SK-N-SH (cell line): ENCODE measurements around the gene PNKD. TPM values are rescaled to one million over a fixed set of nuclear protein-coding genes. Genes with fewer than 3 reads are reported as not detected.

ENCODE experiments used
- CTCF ChIA-PET: fragments of 300-600, 350-600 bp; formaldehyde crosslinking; extraction: SDS; loops from one replicate; lab custom pipeline; 2021; lab: Yijun Ruan, JAX
- POLR2A ChIA-PET: fragments of 350-600 bp; sonication (Branson Sonifier 250); formaldehyde crosslinking; extraction: SDS; loops from one replicate; lab custom pipeline; 2020; ENCODE audit warnings: antibody characterized with exemption, inconsistent platforms; lab: Yijun Ruan, JAX
- DNase-seq: peaks from one replicate; pipeline ENCODE4 v3.0.0; 2012
- H2AFZ ChIP-seq: fragments of 200-600 bp; sonication (generic); 2 replicates; pipeline ENCODE4 v1.8.1; 2016; ENCODE audit warnings: antibody characterized with exemption, mild to moderate bottlenecking, low read depth
- H3F3A ChIP-seq: fragments of 200-600 bp; sonication (generic); replicated peaks from 2 replicates; pipeline ENCODE3; 2016; ENCODE audit warnings: antibody characterized with exemption, mild to moderate bottlenecking; ENCODE audit not compliant: insufficient read depth
- H3K27ac ChIP-seq, 2 experiments: fragments of 200-500 bp in 1 of 2; fragments of 200-600 bp in 1 of 2; sonication (Bioruptor generic) in 1 of 2; sonication (generic), shearing (Covaris generic) in 1 of 2; 2 replicates each; pipeline versions ENCODE4 v1.5.1 to v1.6.1; 2014 to 2016; ENCODE audit warnings: low read depth in 2 of 2, inconsistent platforms in 1 of 2, low read length in 1 of 2, mild to moderate bottlenecking in 1 of 2, mixed read lengths in 1 of 2
- H3K27me3 ChIP-seq: fragments of 200-600 bp; sonication (generic), shearing (Covaris generic); 2 replicates; pipeline ENCODE4 v1.6.1; 2016; ENCODE audit warnings: mixed run types; ENCODE audit not compliant: insufficient read depth
- H3K36me3 ChIP-seq, 2 experiments: fragments of 200-500 bp in 1 of 2; fragments of 200-600 bp in 1 of 2; sonication (Bioruptor generic) in 1 of 2; sonication (generic) in 1 of 2; replicated peaks in 1 of 2; 2 replicates each; pipeline versions ENCODE3 to v1.5.1; 2014 to 2016; ENCODE audit warnings: low read length in 1 of 2, mild to moderate bottlenecking in 1 of 2; ENCODE audit not compliant: insufficient read depth in 2 of 2, control insufficient read depth in 1 of 2
- H3K4me1 ChIP-seq, 2 experiments: fragments of 200-500 bp in 1 of 2; fragments of 200-600 bp in 1 of 2; sonication (Bioruptor generic) in 1 of 2; sonication (generic), shearing (Covaris generic) in 1 of 2; 2 replicates each; pipeline versions ENCODE4 v1.5.1 to v1.6.1; 2014 to 2016; ENCODE audit warnings: low read depth in 1 of 2, low read length in 1 of 2, mixed run types in 1 of 2; ENCODE audit not compliant: insufficient read depth in 2 of 2, control insufficient read depth in 1 of 2
- H3K4me2 ChIP-seq: fragments of 200-600 bp; sonication (generic), shearing (Covaris generic); 2 replicates; pipeline ENCODE4 v1.6.1; 2017; ENCODE audit warnings: mixed run types
- H3K4me3 ChIP-seq, 2 experiments: fragments of 200-500 bp in 1 of 2; fragments of 200-600 bp in 1 of 2; sonication (Bioruptor generic) in 1 of 2; sonication (generic), shearing (Covaris generic) in 1 of 2; 2 replicates each; pipeline versions ENCODE4 v1.5.1 to v1.8.1; 2014 to 2016; ENCODE audit warnings: low read depth in 2 of 2, inconsistent platforms in 1 of 2, low read length in 1 of 2, mild to moderate bottlenecking in 1 of 2, mixed read lengths in 1 of 2, moderate library complexity in 1 of 2
- H3K79me2 ChIP-seq: fragments of 200-600 bp; sonication (generic); 2 replicates; pipeline ENCODE4 v1.8.1; 2017; ENCODE audit warnings: mild to moderate bottlenecking; ENCODE audit not compliant: insufficient read depth
- H3K9ac ChIP-seq: fragments of 200-600 bp; sonication (generic); 2 replicates; pipeline ENCODE4 v1.6.1; 2017; ENCODE audit warnings: mixed run types
- H3K9me2 ChIP-seq: fragments of 200-600 bp; sonication (generic); 2 replicates; pipeline ENCODE4 v1.6.1; 2017; ENCODE audit warnings: mixed run types
- H3K9me3 ChIP-seq: fragments of 200-600 bp; sonication (generic); 2 replicates; pipeline ENCODE4 v1.6.1; 2017; ENCODE audit warnings: mixed run types, mild to moderate bottlenecking, moderate library complexity
- H4K20me1 ChIP-seq: fragments of 200-600 bp; sonication (generic); 2 replicates; pipeline ENCODE4 v1.6.1; 2017; ENCODE audit warnings: mild to moderate bottlenecking, mixed run types; ENCODE audit not compliant: insufficient read depth
- CTCF ChIP-seq: fragments of 200-600 bp; sonication (generic); IDR thresholded peaks from 2 replicates; pipeline ENCODE4 v1.6.1; 2017; ENCODE audit warnings: antibody characterized with exemption, mild to moderate bottlenecking, moderate library complexity
- EP300 ChIP-seq, 2 experiments: IDR thresholded peaks; 2 replicates each; pipeline versions ENCODE4 v1.4.0 to v1.6.1; 2012; ENCODE audit warnings: borderline replicate concordance in 1 of 2, low read depth in 1 of 2, low read length in 1 of 2
- EZH2phosphoT487 ChIP-seq: fragments of 200-600 bp; sonication (generic); IDR thresholded peaks from 2 replicates; pipeline ENCODE4 v1.6.1; 2017; ENCODE audit warnings: low read depth, mixed run types, mild to moderate bottlenecking, antibody characterized with exemption, moderate library complexity, borderline replicate concordance
- FOSL2 ChIP-seq: IDR thresholded peaks from 2 replicates; pipeline ENCODE4 v1.4.0; 2012; ENCODE audit warnings: low read depth, mild to moderate bottlenecking, moderate library complexity, borderline replicate concordance
- GABPA ChIP-seq: IDR thresholded peaks from 2 replicates; pipeline ENCODE4 v1.4.0; 2012; ENCODE audit warnings: low read depth, mild to moderate bottlenecking
- IRF3 ChIP-seq: fragments of 150-350 bp; IDR thresholded peaks from 2 replicates; pipeline ENCODE4 v1.6.1; 2016; ENCODE audit warnings: mild to moderate bottlenecking, low read depth, low read length
- MEF2A ChIP-seq: IDR thresholded peaks from 2 replicates; pipeline ENCODE4 v1.4.0; 2012; ENCODE audit warnings: low read depth, borderline replicate concordance
- MXI1 ChIP-seq: IDR thresholded peaks from 2 replicates; pipeline ENCODE4 v1.6.1; 2012; ENCODE audit warnings: mild to moderate bottlenecking, low read depth, low read length, improper control_type of control experiment
- NRF1 ChIP-seq: IDR thresholded peaks from 2 replicates; pipeline ENCODE4 v1.6.1; 2012; ENCODE audit warnings: low read depth, mild to moderate bottlenecking, low read length
- PBX3 ChIP-seq: IDR thresholded peaks from 2 replicates; pipeline ENCODE4; 2012
- POLR2AphosphoS5 ChIP-seq: IDR thresholded peaks from 2 replicates; pipeline ENCODE4 v1.6.1; 2012; ENCODE audit warnings: low read depth, low read length
- RAD21 ChIP-seq: IDR thresholded peaks from 2 replicates; pipeline ENCODE4 v1.6.1; 2012; ENCODE audit warnings: mild to moderate bottlenecking, low read length
- RXRA ChIP-seq: IDR thresholded peaks from 2 replicates; pipeline ENCODE4 v1.4.0; 2012; ENCODE audit warnings: low read depth, mild to moderate bottlenecking, borderline replicate concordance
- SMC3 ChIP-seq: IDR thresholded peaks from 2 replicates; pipeline ENCODE4 v1.6.1; 2012; ENCODE audit warnings: low read depth, low read length, improper control_type of control experiment
- TAF1 ChIP-seq: IDR thresholded peaks from 2 replicates; pipeline ENCODE4 v1.6.1; 2012; ENCODE audit warnings: low read depth, mild to moderate bottlenecking, low read length, moderate library complexity, borderline replicate concordance
- TEAD4 ChIP-seq: IDR thresholded peaks from 2 replicates; pipeline ENCODE4 v1.4.0; 2012; ENCODE audit warnings: mild to moderate bottlenecking, borderline replicate concordance; ENCODE audit not compliant: insufficient read depth
- YY1 ChIP-seq: IDR thresholded peaks from 2 replicates; pipeline ENCODE4 v1.4.0; 2012; ENCODE audit warnings: low read depth, mild to moderate bottlenecking
- WGBS: methylation state at CpG from one replicate; pipeline ENCODE4 v1.1.6; 2017; ENCODE audit warnings: low lambda C conversion rate; 5-methylcytosine and 5-hydroxymethylcytosine counted together
- polyA plus RNA-seq, 3 experiments: library from polyadenylated mRNA; depleted of rRNA; stranded (reverse); fragments of >200 nt; gene quantifications; 2 replicates each; pipeline ENCODE4 v1.2.3, GENCODE V29; 2012

Gene PNKD
- polyA plus RNA-seq, 1 of the 3 experiments (the other 2 are of a cell fraction): 101 TPM

- Histone ChIP-seq H3K9me3 (no peaks in the 10 kb centered on the region), H3K4me1 (peaks cover 7 to 20% of the 10 kb centered on the region in 2 experiments; a peak in 2 of 4 replicates), H3K27ac (no peak overlapping the region), H3K27me3 (no peaks in the 10 kb centered on the region), H3K9ac (no peak overlapping the region), H3K36me3 (no peaks in the 10 kb centered on the region), H4K20me1 (no peaks in the 10 kb centered on the region), H3K4me3 (no peak overlapping the region), H2AFZ (no peak overlapping the region), H3F3A (no peaks in the 10 kb centered on the region), H3K79me2 (no peaks in the 10 kb centered on the region), H3K4me2 (no peak overlapping the region), H3K9me2 (no peaks in the 10 kb centered on the region)
- no peak for DNase-seq
- POLR2A ChIA-PET: no interaction called here
- CTCF ChIA-PET: no interaction called here
- TF ChIP-seq TEAD4 (no peak), YY1 (no peak), SMC3 (no peak), EP300 (IDR thresholded peaks at IDR 0.05; ENCODE audit: borderline replicate concordance in 1 of 2, low read depth in 1 of 2, low read length in 1 of 2) (no peak), FOSL2 (no peak), GABPA (no peak), RXRA (no peak), POLR2AphosphoS5 (no peak), RAD21 (no peak), MEF2A (no peak), MXI1 (no peak), IRF3 (no peak), TAF1 (no peak), NRF1 (no peak)
- WGBS: 95% methylated on average over 2 of the region's 2 CpGs
Observed at GRCh38 chr2:218326315-218326714, 56.0 kb downstream of the PNKD start.

GRCh38 chr2:218327451-218328210 is 57.3 kb downstream of the PNKD start:
- DNase-seq: no peak
- Histone ChIP-seq H3K36me3 (no peaks in the 10 kb centered on the region), H3K27ac (no peak overlapping the region), H3K4me3 (no peak overlapping the region), H3K9me3 (no peaks in the 10 kb centered on the region), H3K27me3 (no peaks in the 10 kb centered on the region), H3K9me2 (no peaks in the 10 kb centered on the region), H3K4me2 (no peak overlapping the region), H4K20me1 (no peaks in the 10 kb centered on the region), H3K4me1 (peaks cover 7 to 15% of the 10 kb centered on the region in 2 experiments; a peak in 2 of 4 replicates), H2AFZ (no peak overlapping the region), H3K9ac (no peak overlapping the region), H3F3A (no peaks in the 10 kb centered on the region), H3K79me2 (no peaks in the 10 kb centered on the region)
- ChIA-PET CTCF (no interaction called here), POLR2A (no interaction called here)
- WGBS: 84% methylated on average over 10 of the region's 11 CpGs
- TF ChIP-seq CTCF: no peak
- TF ChIP-seq PBX3: no peak
- TF ChIP-seq EZH2phosphoT487: no peak
